Pancreas (tissue), 10 donors: Measurements from ENCODE around the gene UGT3A2. TPM values are rescaled to one million over a fixed set of nuclear protein-coding genes. Genes with fewer than 3 reads are reported as not detected.

Source experiments
- ATAC-seq, 4 donors: fragments of 200-7000 bp; cut with Tn5 transposase; one replicate each; pipeline versions ENCODE4 v1.8.0 to v1.9.1; 2020; ENCODE audit warnings: mild to moderate bottlenecking in 4 of 4, moderate library complexity in 4 of 4
- DNase-seq, 6 donors: peaks; one replicate each; pipeline ENCODE4 v3.0.0-alpha.2; 2020
- FAIRE-seq: peaks from 2 replicates; lab custom pipeline; 2012; peaks lifted over from hg19 to GRCh38; lab: Jason Lieb, UNC
- H3K27ac ChIP-seq, 4 donors: fragments of 200-600 bp; sonication (generic); 1 replicate in 3 of 4; 2 replicates in 1 of 4; pipeline versions ENCODE4 v1.5.0 to v1.8.0; 2020
- H3K27me3 ChIP-seq, 4 donors: fragments of 200-600 bp; one replicate each; pipeline ENCODE4 v1.8.0; 2021
- H3K36me3 ChIP-seq, 3 donors: fragments of 200-600 bp; sonication (generic) in 1 of 3; one replicate each; pipeline versions ENCODE4 v1.5.0 to v1.8.0; 2020 to 2021
- H3K4me1 ChIP-seq, 3 donors: fragments of 200-600 bp; one replicate each; pipeline ENCODE4 v1.8.0; 2021
- H3K4me3 ChIP-seq, 4 donors: fragments of 200-600 bp; sonication (generic) in 2 of 4; one replicate each; pipeline versions ENCODE4 v1.5.0 to v1.8.0; 2020 to 2021
- H3K9me3 ChIP-seq, 4 donors: fragments of 200-600 bp; one replicate each; pipeline ENCODE4 v1.8.0; 2021
- CTCF ChIP-seq, 4 donors: fragments of 200-600 bp; sonication (generic) in 3 of 4; IDR thresholded peaks; one replicate each; pipeline versions ENCODE4 v1.5.0 to v1.8.0; 2021; ENCODE audit warnings: antibody characterized with exemption in 4 of 4
- WGBS, 2 donors: extraction: QIAGEN DNeasy Blood & Tissue Kit; methylation state at CpG; one replicate each; pipeline ENCODE4 v1.1.7; 2013; 5-methylcytosine and 5-hydroxymethylcytosine counted together
- intact Hi-C, 3 donors: fragments of 100-400 bp; cut with DNase I; formaldehyde crosslinking; loops; one replicate each; pipeline versions ENCODE4 v1.11.1 to v1.14.2; 2022
- polyA plus RNA-seq, 2 donors: library from polyadenylated mRNA; stranded (reverse); fragments of 200-250 nt; gene quantifications; one replicate each; pipeline ENCODE4 v1.2.3, GENCODE V29; 2013
- total RNA-seq, 6 donors: library from RNA; stranded (reverse); fragmentation: NEBNext Ultra II Directional in 4 of 6; extraction: Animal tissue kit (Norgen Biotek cat#: 25700) in 4 of 6; gene quantifications; one replicate each; pipeline versions ENCODE4 v1.2.1 to v1.2.4, GENCODE V29; 2021 to 2023
- donor health status: healthy with polysubstance abuse.
- donor health status: DM: no; HTN: no; CAD: no; lungs with moderate emphysema.
- donor health status: DM: no; HTN: no; CAD: no.
- donor health status: control.
- donor health status: control.
- donor health status: Bipolar disorder and iron deficiency.
- donor health status: DM: yes; HTN: yes; CAD: no.
- donor health status: DM: no; HTN: no; CAD: no.
- donor health status: DM: no; HTN: no; CAD: no.
- donor health status: DM: yes; HTN: yes; CAD: no.

UGT3A2 gene
- total and polyA plus RNA-seq, 8 donors = 0.06 to 0.07 TPM; not detected in 6

DNA sequence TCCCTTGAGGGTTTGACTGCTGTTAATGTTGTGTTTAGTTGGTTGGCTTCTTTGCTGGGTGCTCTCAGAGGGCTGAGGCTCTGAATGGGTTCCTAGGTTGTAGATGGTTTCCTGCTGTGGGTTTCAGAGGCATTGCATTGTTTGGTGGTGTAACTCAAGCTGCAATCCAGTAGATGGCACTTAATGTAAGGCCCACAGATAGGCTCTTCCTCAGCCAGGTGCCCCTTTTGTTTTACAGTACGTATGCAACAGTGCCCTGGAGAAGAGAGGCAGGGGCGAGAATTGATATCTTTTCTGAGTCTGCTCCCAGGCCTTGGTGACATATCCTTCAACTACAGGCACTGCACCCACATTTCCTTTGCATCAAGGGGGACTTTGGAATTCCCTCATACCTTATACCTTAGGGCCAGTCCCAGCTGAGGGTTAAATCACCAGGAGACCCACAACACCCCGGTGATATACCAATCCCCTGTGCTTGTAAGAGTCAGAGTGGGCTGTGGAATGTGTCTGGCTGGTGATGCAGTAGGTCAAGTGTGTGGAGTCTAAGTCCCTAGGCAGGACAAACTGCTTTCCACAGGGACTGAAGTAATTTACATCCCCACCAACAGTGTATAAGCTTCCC, 7.0 kb upstream of the UGT3A2 start:
- peak in 1 of 4 donors; percentile 54 for ATAC-seq
- Histone ChIP-seq H3K4me1 (no peaks in the 10 kb centered on the region), H3K36me3 (no peaks in the 10 kb centered on the region), H3K27ac (no peak overlapping the region), H3K27me3 (peaks cover 0 to 2% (median 0%) of the 10 kb centered on the region in 4 donors), H3K9me3 (no peaks in the 10 kb centered on the region), H3K4me3 (no peak overlapping the region)
- WGBS, 2 donors = 72 to 76% methylated on average over 3 of the region's 3 CpGs
- no peak for FAIRE-seq
- DNase-seq = no peak
- intact Hi-C loops = no loop called here
- no peak for TF ChIP-seq CTCF (IDR thresholded peaks at IDR 0.05)

- H3K27me3 ChIP-seq = peaks cover 0 to 3% (median 0%) of the 10 kb centered on the region in 4 donors
- no peak for FAIRE-seq
- ATAC-seq = peak in 3 of 4 donors; percentile 41 to 69 (median 57)
- TF ChIP-seq CTCF (IDR thresholded peaks at IDR 0.05) = no peak
- H3K4me3 ChIP-seq = peak overlapping the region in 1 of 4 donors; percentile 7
- DNase-seq = peak in 3 of 6 donors; percentile 20 to 64 (median 27)
- no peaks in the 10 kb centered on the region for H3K36me3 ChIP-seq
- WGBS, 2 donors = 29 to 33% methylated on average over 9 of the region's 9 CpGs
- no peak overlapping the region for H3K27ac ChIP-seq
- no peaks in the 10 kb centered on the region for H3K9me3 ChIP-seq
- intact Hi-C loops = no loop called here
- no peaks in the 10 kb centered on the region for H3K4me1 ChIP-seq
These were observed 4.2 kb upstream of the UGT3A2 start for GRCh38 chr5:36070687-36071571.

DNA sequence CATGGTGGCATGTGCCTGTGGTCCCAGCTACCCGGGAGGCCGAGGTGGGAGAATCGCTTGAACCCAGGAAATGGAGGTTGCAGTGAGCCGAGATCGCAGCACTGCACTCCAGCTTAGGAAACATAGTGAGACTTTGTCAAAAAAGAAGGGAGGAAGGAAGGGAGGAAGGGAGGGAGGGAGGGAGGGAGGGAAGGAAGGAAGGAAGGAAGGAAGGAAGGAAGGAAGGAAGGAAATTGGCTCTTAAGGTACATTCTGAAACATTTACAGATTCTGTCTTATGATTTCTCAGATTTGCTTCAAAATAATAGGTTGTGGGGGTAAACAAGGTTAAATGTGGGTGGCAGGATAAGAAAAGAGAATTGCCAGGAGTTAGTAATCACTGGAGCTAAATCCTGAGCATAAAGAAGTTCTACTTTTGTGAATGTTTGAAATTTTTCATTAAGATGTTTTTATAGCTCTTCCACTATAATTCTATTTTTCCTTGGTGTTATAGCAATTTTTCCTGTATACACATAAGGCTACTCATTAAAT, 2.1 kb upstream of the UGT3A2 start:
- no peaks in the 10 kb centered on the region for H3K36me3 ChIP-seq
- TF ChIP-seq CTCF (IDR thresholded peaks at IDR 0.05) = no peak
- ATAC-seq = no peak
- no peaks in the 10 kb centered on the region for H3K9me3 ChIP-seq
- no peak for DNase-seq
- H3K4me1 ChIP-seq = no peaks in the 10 kb centered on the region
- intact Hi-C loops = no loop called here
- FAIRE-seq = no peak
- H3K27ac ChIP-seq = no peak overlapping the region
- WGBS, 2 donors = 93 to 94% methylated on average over 5 of the region's 5 CpGs
- no peak overlapping the region for H3K4me3 ChIP-seq
- H3K27me3 ChIP-seq = peaks cover 0 to 3% (median 0%) of the 10 kb centered on the region in 4 donors

DNA sequence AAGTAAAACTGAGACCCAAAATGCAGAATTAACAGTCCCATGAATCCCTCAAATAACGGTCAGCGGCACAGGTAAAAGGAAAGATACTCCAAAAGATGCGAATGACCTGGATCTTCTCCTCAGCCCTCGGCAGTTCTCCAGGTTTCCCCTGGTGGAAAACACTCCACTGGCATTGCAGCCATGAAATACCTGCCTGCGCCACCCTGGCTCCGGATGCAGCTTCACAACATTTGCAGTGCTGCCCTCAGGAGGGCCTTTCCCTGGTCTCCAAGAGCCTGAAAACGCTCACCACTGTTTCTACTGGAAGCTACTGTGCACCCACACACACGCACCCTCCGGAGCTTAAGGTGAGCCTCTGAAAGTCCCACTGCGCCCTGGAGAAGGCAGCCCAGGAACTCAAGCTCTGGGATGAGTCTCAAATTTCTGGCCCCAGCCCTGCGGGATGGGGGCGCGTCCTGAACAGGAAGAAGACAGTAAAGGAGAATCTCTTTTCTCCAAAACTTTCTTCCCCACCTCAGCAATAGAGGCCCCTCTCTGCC, 612 bp downstream of the UGT3A2 start:
- no peak for ATAC-seq

More for the DNA sequence above, 612 bp downstream of the UGT3A2 start:
- TF ChIP-seq CTCF (IDR thresholded peaks at IDR 0.05) = no peak
- Histone ChIP-seq H3K4me1 (no peaks in the 10 kb centered on the region), H3K9me3 (no peaks in the 10 kb centered on the region), H3K27ac (no peak overlapping the region), H3K36me3 (no peaks in the 10 kb centered on the region), H3K4me3 (no peak overlapping the region), H3K27me3 (peaks cover 0 to 3% (median 0%) of the 10 kb centered on the region in 4 donors)
- intact Hi-C loops = no loop called here
- FAIRE-seq = no peak
- DNase-seq = no peak
- 23 to 25% methylated on average over 13 of the region's 13 CpGs for WGBS, 2 donors
